NCI-H2227 treated with DMSO at 0.1 percent for 48 hours (cell line): ENCODE data around the gene MACROD2.

Experiments used
- DNase-seq: peaks from one replicate; lab custom pipeline; 2025; lab: John Stamatoyannopoulos, UW

MACROD2 gene

DNA sequence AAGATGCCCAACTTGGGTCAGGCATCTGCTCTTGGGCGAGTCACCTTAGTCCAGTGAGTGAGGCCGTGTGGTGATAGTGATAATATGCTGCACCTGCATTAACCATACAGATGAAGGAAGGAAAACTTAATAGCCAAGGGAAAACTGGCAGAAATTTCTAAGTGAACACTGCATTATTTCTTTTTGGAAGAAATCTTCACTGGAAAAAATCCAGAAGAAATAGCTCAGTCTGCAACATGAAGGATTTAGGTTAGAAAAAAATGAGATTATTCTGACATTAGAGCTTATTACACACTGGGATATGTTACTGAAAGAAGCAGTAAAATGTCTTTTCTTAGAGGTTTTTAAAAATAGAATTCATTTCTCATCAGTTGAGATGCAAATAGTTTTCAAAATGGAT is 1630.7 kb downstream of the MACROD2 start:
- DNase-seq, result no peak

DNA sequence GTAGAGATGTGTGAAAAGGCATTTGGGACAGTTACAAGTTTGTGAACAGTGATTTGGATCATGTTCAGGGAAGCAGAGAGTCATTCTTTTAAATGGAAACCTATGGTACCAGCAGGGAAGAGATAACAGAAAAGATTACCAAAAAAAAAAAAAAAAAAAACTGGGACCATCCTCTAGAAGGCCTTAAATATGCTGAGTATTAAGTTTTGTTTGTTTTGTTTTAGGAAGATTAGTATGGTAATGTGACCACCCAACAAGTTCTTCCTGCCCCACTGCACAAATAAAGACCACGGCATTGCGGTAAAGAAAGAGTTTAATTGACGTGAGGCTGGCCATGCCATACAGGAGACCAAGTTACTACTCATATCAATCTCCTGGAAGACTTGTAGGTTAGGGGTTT is 1631.8 kb downstream of the MACROD2 start:
- no peak for DNase-seq

- no peak for DNase-seq
Observed at GRCh38 chr20:15627501-15627903, 1632.2 kb downstream of the MACROD2 start.

- DNase-seq, result no peak
Observed at GRCh38 chr20:15628851-15629353, 1633.6 kb downstream of the MACROD2 start.

DNA sequence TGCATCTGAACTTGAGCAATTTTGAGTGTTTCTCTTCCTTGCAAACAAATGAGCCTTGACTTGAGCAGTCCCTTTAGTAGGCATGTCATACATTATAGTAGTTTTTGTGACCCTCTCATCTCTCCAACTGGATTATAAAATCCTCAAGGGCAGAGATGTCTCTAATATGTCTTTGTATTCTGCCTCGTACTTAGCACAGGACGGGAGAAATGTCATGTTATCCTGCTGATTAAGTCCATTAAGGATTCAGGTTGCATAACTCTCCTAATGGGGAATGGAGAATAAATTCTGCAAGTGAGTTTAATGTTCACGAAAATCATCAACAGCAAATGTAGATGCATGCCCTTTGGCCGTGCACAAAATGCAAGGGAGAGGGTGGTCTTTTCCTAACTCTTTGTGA is 1635.0 kb downstream of the MACROD2 start:
- no peak for DNase-seq

- no peak for DNase-seq
Observed at GRCh38 chr20:15632680-15633079, 1637.4 kb downstream of the MACROD2 start.

DNA sequence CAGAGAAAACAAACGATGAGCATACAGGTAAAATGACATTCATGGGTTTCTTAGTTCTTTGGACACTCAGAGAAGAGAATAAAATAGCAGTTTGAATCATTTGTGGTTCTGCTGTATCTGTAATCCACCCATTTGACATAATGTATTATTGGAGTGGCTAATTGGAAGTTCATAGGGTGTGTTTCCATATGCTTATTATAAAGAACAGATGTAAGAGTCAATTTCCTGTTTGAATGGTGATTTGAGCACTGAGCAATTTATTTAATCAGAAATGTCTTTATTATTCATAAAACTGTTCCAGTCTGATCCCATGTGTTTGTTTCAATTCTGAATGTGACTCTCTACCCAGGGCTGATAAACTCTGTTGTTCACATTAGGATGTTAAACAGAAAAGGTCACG is 1638.8 kb downstream of the MACROD2 start:
- DNase-seq, result no peak

DNA sequence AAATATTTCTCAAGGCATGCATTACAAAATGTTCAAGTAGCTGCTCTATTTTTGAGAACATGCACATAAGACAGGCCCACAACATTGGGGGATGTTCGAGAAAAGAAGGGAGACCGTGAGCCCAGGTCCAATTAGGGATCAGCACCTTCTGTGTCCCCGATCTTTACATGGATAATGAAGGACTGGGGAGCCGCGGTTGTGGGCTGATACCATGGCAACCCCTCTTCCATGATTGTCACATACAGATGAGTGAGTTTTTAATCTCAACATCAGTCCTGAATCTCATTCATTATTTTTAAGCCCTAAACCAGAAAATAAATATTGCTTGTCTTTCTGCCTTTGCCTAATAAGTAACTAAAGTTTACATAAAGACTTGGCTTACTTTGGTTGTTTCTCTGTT is 1642.2 kb downstream of the MACROD2 start:
- no peak for DNase-seq

- no peak for DNase-seq
Observed at GRCh38 chr20:15637950-15638754, 1642.8 kb downstream of the MACROD2 start.

GRCh38 chr20:15638816-15639215 is 1643.5 kb downstream of the MACROD2 start:
- no peak for DNase-seq

DNA sequence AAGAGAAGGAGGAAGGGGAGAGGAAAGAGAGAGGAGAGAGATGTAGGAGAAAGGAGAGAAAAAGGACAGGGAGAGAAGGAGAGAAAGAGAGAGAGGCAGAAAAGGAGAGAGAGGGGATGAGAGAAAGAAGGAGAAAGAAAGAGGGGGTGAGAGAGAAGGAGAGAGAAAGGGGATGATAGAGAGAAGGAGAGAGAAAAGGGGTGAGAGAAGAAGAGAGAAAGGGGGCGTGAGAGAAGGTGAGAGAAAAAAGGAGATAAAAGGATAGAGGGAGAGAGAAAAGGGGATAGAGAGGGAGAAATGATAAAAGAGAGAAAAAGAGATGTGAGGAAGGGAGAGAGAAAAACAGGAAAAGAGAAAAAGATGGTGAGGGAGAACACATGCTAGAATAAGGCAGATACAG is 1644.5 kb downstream of the MACROD2 start:
- DNase-seq, result no peak

- DNase-seq, result no peak
Observed at GRCh38 chr20:15642109-15642508, 1646.8 kb downstream of the MACROD2 start.

DNA sequence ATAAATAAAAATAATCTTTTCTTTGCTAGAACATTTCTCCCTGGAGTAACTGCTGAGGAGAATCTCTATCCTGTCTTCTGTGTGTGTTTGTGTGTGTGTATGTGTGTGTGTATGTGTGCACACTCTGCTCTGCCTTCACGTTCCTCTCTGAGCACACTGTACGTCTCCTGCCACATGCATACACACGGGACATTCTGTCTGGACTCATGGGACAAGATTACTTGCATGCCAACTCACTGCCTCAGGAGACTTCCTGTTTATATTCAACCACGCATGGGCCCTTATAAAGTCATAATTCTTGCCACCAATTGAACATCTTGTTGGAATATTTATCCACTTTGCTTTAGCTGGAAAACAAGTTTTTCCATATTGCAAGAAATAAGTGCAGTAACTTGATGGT is 1647.4 kb downstream of the MACROD2 start:
- DNase-seq, result no peak

- no peak for DNase-seq
Observed at GRCh38 chr20:15643713-15644112, 1648.4 kb downstream of the MACROD2 start.

- no peak for DNase-seq
Observed at GRCh38 chr20:15645816-15646215, 1650.5 kb downstream of the MACROD2 start.

GRCh38 chr20:15653396-15654207 is 1658.3 kb downstream of the MACROD2 start:
- DNase-seq, result no peak

- DNase-seq, result no peak
Observed at GRCh38 chr20:15654208-15654649, 1658.9 kb downstream of the MACROD2 start.

GRCh38 chr20:15655295-15655874 is 1660.1 kb downstream of the MACROD2 start:
- no peak for DNase-seq

GRCh38 chr20:15656124-15656523 is 1660.8 kb downstream of the MACROD2 start:
- no peak for DNase-seq

DNA sequence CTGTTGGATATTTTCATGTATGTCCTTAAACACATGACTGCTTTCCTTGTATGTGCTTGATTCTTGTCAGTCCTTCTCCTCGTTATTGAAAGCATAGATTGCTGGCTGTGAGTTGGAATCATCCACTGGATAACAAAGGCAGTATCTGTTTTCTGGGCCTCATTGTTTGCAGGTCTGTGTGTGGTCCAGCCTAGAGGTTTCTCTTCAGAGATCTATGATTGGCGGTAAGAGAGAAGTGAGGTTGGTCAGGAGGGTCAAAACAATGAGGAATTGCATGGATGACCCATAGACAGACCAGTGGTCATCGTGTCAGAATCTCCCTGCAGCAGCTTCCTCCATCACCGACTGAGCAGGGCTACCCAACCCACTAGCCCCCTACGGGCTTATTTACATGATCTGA is 1663.0 kb downstream of the MACROD2 start:
- DNase-seq, result no peak

DNA sequence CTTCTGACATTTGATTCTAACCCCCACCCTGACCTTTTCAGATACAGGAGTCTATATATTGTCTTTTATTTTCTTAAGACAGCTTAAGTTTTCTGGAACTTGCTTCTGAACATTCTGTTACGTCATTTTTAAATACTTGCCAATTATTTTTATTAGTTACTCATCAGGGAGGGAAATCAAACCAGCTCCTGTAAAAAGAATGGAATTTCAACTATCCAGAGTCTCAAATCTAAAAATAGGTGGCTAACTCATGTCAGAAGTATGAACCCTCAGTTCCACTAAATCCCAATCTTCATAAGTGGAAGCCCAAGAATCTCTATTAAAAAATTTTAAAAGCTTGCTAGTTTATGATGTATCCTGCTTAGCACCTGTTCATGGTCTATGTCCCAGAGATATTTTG is 1677.9 kb downstream of the MACROD2 start:
- DNase-seq, result no peak

DNA sequence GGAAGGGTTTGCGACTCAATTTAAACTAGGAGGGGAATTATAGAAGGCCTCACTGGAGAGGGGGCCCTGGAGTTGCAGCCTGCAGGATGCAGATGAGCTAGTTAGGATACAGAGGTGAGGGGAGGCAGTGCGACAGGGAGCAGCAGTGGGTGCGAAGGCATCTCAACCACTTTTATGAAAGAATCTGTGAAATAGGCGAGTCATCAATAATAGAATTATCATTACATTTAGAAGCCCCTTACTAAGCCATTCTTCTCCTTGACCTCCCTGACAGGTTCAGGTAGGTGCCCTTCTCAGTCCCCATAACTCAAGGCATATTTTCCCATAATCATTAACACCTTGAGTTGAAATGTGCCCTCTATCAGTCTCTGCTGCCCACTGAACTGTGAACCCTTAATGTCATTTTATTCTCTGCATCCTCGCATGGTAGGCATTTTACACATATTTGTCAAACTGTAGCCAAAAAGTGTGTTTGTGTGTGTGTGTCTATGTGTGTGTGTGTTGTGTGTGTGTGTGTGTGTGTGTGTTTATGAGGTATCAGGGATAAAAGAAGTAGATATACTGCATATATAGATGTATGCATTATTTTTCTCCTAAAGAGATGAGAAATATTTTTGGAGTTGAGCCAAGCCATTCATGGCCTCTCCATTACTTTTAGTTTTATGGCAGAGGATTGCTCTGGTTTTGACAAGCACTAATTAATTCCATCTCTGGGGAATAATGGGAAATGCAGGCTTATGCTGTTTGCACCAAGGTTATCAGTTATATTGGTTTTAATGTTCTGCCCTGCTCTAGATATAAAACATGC is 1679.1 kb downstream of the MACROD2 start:
- no peak for DNase-seq
